Motor neuron (in vitro differentiated cells): ENCODE data around the gene MED14. TPM values are rescaled to one million over a fixed set of nuclear protein-coding genes. Genes with fewer than 3 reads are reported as not detected.
"Not testable (repeated sequence)": the region's sequence is repeated elsewhere in the genome, so short reads cannot be mapped to it uniquely, and the experiment has no call there.

ENCODE experiments used
- ATAC-seq, 8 experiments: fragments of 200-7000 bp; cut with Tn5 transposase; replicated peaks in 6 of 8; 2 replicates each; pipeline ENCODE4 v1.8.0; 2021; ENCODE audit warnings: mild to moderate bottlenecking in 8 of 8, moderate library complexity in 8 of 8
- H3K27ac ChIP-seq, 2 donors: fragments of 250-450 bp; sonication (Bioruptor Pico); 2 replicates each; pipeline ENCODE4 v1.9.0; 2021; ENCODE audit warnings: antibody characterized with exemption in 2 of 2, mild to moderate bottlenecking in 2 of 2, moderate library complexity in 1 of 2
- H3K4me1 ChIP-seq, 2 donors: fragments of 250-450 bp; sonication (Bioruptor Pico); replicated peaks in 1 of 2; 2 replicates each; pipeline ENCODE4 v1.6.1; 2021; ENCODE audit warnings: antibody characterized with exemption in 2 of 2, mild to moderate bottlenecking in 2 of 2, moderate library complexity in 1 of 2
- H3K4me3 ChIP-seq, 5 donors: fragments of 250-450 bp; sonication (Bioruptor Pico); 2 replicates each; pipeline ENCODE4 v1.9.0; 2021; ENCODE audit warnings: antibody characterized with exemption in 5 of 5, mild to moderate bottlenecking in 5 of 5, moderate library complexity in 4 of 5
- WGBS, 10 experiments: fragments of 450-650 bp; shearing (Covaris generic); methylation state at CpG; one replicate each; pipeline ENCODE4 v1.0.0; 2022; 5-methylcytosine and 5-hydroxymethylcytosine counted together
- in situ Hi-C, 9 experiments: fragments of 400-800 bp; cut with MboI; loops; one replicate each; pipeline ENCODE4 v1.15.0; 2021; ENCODE audit warnings: low sequenced_read_pairs in 9 of 9, low pct_unique_long_range_greater_than_20kb in 2 of 9; ENCODE audit not compliant: unreplicated experiment in 9 of 9
- total RNA-seq, 8 experiments: library from RNA; unstranded; fragments of 300-600 nt; gene quantifications; 2 replicates each; pipeline versions ENCODE4 v1.2.3 to v1.2.4, GENCODE V29; 2022

Gene MED14
- total RNA-seq, 8 experiments from 2014 or later = 16.7 to 46.0 (median 25.2) TPM

DNA sequence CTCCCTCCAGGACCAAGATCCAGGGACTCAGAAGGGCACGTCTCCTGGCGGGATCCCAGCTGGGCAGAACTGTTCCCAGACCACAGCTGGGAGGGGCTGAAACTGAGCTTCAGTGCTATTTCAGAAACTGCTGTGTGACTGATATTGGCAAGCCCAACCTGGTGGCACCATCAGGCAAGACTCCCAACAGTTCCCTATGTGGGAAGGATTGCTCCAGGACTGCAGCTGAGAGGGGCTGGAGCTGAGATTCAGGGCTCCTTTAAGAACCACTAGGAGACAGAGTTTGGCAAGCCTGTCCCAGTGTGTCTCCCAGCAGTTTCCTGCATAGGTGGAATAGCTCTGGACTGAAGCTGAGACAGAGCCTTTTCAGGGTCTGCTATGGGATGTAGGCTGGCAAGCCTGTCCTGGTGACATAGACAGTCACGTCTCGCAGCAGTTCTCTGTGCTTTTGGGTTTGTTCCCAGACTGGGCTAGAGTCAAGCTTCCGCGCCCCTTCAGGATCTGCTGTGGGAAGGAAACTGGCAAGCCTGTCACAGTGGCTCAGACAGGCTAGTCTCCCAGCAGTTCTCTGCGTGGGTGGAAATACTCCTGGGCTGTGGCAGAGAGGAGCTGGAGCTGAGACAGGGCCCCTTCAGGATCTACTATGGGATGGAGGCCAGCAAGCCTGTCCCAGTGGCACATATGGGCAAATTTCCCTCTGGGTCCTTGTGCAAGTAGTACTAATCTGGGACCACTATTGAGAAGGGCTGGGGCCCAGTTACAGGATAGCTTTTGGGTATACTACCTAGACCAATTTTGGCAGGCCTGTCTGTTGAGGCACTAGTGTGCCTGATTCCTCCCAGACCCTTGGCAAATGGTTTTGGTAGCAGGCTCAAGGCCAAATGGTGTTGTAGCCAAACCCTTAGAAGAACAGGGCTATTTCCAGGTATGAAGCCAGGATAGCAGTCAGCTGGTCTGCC is 20.2 kb upstream of the MED14 start:
- in situ Hi-C loops = no loop called here
- H3K4me1 ChIP-seq = no peaks in the 10 kb centered on the region
- WGBS, 10 experiments = 21 to 88% methylated on average over 4 to 5 of the region's 7 CpGs; no CpG with 5 or more reads in 8 of the 10 experiments

DNA sequence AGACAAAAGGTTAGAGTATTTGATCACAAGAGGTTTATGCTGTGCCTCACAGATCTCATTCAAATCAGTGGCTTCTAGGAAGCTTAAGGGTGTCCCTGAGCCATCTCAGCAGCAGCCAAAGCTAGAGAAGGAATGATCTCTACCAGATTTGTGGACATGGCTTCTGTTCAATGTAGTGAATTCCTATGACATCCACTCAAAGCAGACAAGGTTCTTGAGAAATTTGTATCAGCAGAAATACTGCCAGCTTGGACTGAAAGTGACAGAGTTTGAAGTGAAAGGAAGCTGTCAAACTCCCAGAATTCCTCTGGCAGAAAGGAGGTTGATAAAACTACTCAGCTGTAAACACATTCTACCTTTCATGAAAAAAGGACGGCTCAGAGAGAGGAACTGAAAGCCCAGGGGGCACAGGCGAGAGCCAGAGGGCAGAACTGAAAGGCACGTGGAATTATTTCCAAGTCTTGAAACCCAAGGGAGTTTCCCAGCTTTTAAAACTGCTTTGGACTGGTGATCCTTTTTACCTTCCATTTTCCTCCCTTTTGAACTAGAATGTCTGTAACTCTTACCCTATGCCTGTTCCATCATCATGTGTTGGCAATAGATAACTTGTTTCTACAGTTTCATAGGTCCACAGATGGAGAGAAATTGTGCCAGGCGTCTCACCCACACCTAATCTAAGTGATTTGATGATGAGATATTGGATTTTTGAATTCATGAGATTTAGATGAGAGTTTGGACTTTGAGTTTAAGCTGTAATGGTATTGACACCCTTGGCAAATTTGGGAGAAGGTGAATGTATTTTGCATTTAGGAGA is 14.5 kb upstream of the MED14 start:
- in situ Hi-C loops = no loop called here
- no peak overlapping the region for H3K27ac ChIP-seq
- WGBS, 10 experiments = 0 to 60% (median 43%) methylated on average over 1 to 4 of the region's 4 CpGs; no CpG with 5 or more reads in 6 of the 10 experiments
- H3K4me3 ChIP-seq = no peak overlapping the region
- ATAC-seq = peak in 1 of 8 experiments; percentile 28
- no peaks in the 10 kb centered on the region for H3K4me1 ChIP-seq

More for the DNA sequence above, 20.2 kb upstream of the MED14 start:
- Histone ChIP-seq H3K4me3 (no peak overlapping the region), H3K27ac (no peak overlapping the region)
- peak in 2 of 8 experiments; percentile 18 to 37 for ATAC-seq

DNA sequence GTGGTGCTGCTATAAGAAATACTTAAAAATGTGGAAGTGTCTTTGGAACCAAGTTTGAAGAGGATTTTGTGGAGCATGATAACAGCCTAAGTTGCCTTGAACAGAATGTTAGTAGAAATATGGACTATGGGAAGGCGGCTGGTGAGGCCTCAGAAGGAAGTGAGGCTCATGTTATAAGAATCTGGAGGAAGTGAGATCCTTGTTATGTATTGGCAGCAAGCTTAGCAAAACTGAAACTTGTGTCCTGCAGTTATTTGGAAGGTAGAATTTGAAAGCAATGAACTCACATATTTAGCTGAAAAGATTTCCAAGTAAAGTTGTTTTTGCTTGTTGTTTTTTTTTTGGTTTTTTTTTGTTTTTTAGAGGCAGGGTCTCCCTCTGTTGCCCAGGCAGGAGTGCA is 13.6 kb upstream of the MED14 start:
- 85% methylated on average over 1 of the region's 1 CpG; no CpG with 5 or more reads in 8 of the 10 experiments for WGBS, 10 experiments
- no peaks in the 10 kb centered on the region for H3K4me1 ChIP-seq
- H3K4me3 ChIP-seq = no peak overlapping the region
- in situ Hi-C loops = no loop called here
- no peak for ATAC-seq
- no peak overlapping the region for H3K27ac ChIP-seq

DNA sequence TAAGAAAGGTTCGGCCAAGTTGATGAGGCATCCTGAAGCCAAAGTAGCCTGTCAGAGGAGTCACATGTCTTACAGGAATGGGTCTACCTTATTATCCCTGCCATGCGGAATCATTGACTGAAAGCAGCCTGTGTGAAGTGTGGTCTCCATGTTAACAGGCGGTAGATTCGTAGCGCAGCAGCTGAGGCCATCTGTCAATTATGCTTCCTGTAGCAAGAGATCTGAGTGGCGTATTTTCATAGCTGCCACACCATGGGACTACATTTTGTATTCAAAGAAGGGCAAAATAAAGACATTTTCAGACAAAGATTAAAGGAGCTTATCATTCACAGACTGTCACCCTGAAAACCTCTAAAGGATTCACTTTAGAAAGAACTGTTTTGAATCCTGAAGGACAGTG is 11.2 kb upstream of the MED14 start:
- in situ Hi-C loops = no loop called here
- no peak overlapping the region for H3K27ac ChIP-seq
- no peaks in the 10 kb centered on the region for H3K4me1 ChIP-seq
- peak in 3 of 8 experiments; percentile 20 to 44 (median 29) for ATAC-seq
- 80 to 90% methylated on average over 2 of the region's 6 CpGs; no CpG with 5 or more reads in 8 of the 10 experiments for WGBS, 10 experiments
- H3K4me3 ChIP-seq = no peak overlapping the region

DNA sequence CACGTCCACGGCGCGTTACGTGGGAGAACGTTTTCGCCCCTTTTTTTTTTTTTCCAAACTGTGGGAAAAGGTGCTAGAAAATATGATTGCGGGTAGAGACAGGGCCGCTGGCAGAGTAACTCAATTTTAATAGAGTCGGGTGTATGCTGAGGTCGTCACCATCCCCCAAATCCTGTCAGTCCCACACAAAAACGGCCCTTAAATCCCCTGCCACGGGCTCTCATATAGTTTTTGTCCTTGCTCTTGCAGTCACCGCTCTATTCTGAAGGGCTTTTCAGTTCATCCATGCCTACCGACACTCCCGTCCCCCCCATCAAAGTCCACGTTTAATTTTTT is 796 bp upstream of the MED14 start:
- in situ Hi-C loops = no loop called here
- Histone ChIP-seq H3K4me3 (peak overlapping the region; percentile 50 to 95 (median 71)), H3K27ac (peak overlapping the region; percentile 96 to 99), H3K4me1 (peaks cover 4 to 6% of the 10 kb centered on the region in 2 donors)
- peak in 2 of 8 experiments; percentile 2 for ATAC-seq
- WGBS, 10 experiments = 0 to 36% (median 0%) methylated on average over 1 to 13 of the region's 17 CpGs; no CpG with 5 or more reads in 6 of the 10 experiments

DNA sequence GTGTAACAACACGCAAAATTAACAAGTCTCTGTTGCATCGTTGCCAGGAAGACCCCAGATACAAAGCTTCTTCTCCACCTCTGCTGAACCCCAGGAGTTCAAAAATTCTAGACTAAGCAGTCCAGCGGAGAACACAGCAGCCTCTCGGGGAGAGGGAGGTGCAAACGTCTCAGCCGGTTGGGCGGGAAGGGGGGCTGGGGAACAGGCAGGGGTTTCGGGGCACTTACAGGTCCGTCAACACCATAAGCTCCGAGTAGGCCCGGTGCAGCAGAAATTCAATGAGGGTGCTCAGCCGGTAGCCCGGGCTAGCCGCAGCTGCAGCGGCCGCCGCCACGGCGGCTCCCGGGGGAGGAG is 394 bp downstream of the MED14 start:
- H3K4me1 ChIP-seq = peaks cover 4 to 6% of the 10 kb centered on the region in 2 donors
- ATAC-seq = peak in 1 of 8 experiments; percentile 2
- H3K27ac ChIP-seq = peak overlapping the region; percentile 96 to 99
- WGBS, 10 experiments = 0% methylated on average over 1 to 2 of the region's 20 CpGs; no CpG with 5 or more reads in 7 of the 10 experiments
- H3K4me3 ChIP-seq = peak overlapping the region; percentile 50 to 95 (median 71)
- in situ Hi-C loops = no loop called here

DNA sequence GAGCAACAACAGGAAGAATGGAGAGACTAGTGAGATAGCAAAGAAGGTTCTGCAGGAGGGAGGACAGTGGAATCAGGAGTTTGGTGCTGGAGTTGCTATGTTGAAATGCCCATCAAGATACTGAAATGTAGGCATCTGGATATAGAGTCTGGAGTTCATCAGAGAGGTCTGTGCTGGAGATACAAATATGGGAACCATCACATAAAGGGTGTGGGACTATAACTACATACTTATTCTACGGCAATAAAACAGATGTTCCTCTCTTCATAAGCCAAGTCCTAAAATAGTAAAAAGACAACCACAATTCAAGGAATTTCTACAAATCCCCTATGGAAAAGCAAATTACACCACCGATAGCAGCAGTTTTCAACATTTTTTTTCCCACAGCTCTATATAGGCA is 1.6 kb downstream of the MED14 start:
- peak overlapping the region; percentile 50 to 95 (median 71) for H3K4me3 ChIP-seq
- in situ Hi-C loops = no loop called here
- no peak for ATAC-seq
- H3K27ac ChIP-seq = no peak overlapping the region
- H3K4me1 ChIP-seq = peaks cover 4 to 6% of the 10 kb centered on the region in 2 donors
- WGBS, 10 experiments = 0 to 100% (median 45%) methylated on average over 1 to 2 of the region's 2 CpGs; no CpG with 5 or more reads in 6 of the 10 experiments

DNA sequence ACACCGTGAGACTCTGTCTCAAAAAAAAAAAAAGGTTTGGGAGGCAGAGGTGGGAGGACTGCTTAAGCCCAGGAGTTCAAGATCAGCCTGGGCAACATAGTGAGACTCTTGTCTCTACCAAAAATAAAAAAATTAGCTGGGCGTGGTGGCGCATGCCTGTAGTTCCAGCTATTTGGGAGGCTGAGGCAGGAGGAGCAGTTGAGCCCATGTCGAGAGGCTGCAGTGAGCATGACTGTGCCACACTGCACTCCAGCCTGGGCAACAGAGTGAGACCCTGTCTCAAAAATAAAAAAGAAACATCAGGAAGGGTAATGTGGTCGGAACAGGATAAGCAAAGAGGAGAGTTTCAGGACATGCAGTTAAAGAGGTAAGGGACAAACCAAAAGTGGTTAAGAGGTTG is 2.8 kb downstream of the MED14 start:
- H3K27ac ChIP-seq, in situ Hi-C loops, ATAC-seq, H3K4me3 ChIP-seq, H3K4me1 ChIP-seq: not testable (repeated sequence)
- WGBS, 10 experiments = 70 to 100% (median 100%) methylated on average over 1 to 4 of the region's 5 CpGs; no CpG with 5 or more reads in 6 of the 10 experiments

DNA sequence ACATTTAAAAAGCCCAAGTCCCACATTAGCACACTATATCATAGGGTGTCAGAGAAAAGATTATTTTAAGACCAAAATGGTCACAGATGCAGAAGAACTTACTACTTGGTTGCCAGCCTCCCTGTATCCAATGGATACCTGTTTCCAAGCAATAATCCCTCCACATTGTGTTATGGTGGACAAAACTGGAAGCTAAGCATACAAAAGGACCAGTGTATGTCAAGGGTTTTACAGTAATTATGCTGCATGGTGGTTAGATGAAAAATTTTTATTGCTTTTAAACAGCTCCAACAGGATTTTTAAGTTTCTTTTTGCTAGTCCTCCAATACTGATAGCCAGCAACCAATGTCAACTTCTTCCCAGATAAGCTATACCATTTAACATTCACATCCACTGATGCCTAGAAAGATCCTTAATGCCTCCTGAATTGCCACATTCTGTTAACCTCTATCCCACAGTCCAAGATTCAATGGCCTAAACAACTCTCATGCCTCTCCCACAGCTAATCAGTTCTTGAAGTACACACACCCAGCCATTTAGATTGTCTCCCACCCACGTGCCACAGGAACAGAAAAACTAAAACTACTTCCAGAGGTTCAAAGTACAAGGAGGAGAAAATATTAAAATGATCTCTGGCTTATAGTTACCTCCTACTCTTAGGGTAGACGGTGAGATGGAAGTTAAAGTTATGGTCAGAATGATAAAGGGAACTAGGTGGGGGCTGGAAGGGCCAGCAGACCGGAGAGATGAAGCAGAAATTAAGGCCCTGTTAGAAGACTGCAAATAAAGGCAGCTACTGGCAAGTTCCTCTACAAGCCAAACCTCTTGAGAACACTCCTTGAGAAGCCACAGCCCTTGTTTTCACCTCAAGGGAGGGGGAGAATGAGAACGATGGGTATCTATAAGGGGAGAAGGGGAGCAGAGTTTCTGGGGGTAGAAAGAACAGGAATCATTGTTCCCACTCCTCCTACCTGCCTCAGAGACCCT is 5.5 kb downstream of the MED14 start:
- peak in 1 of 8 experiments; percentile 71 for ATAC-seq
- Histone ChIP-seq H3K4me3 (no peak overlapping the region), H3K4me1 (peaks cover 0 to 4% of the 10 kb centered on the region in 2 donors), H3K27ac (no peak overlapping the region)
- in situ Hi-C loops = no loop called here
- WGBS, 10 experiments = 0 to 100% (median 66%) methylated on average over 1 to 3 of the region's 4 CpGs; no CpG with 5 or more reads in 4 of the 10 experiments

DNA sequence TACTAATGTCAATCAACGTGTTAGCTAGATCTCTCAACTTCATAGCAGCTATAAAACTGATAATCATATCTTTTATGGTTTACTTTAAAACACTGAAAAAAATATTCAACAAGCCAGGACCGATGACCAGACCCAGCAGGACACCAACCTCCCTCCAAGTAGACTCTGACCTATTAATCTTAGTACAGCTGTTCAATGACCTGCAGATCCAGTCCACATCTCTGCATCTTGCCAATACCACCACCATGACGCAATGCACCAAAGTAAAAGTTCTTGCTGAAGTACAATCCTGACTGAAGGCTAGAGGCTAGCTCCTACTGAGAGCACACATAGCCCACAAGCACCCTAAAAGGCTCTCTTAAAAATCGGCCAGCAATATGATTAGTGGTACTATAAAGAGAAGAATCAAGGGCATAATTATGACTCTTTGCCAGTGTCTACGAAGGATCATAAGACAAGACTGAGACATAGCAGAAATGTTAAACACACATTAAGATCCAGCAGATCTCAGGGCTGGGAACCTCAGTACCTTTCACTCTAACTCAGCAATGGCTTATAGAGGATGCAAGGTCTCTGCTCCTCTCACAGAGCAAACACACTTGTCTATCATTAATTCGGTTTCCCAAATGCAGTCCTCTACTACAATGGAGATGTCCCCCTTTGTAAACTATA is 7.6 kb downstream of the MED14 start:
- in situ Hi-C loops = no loop called here
- H3K4me1 ChIP-seq = no peaks in the 10 kb centered on the region
- peak in 1 of 8 experiments; percentile 67 for ATAC-seq
- H3K4me3 ChIP-seq = no peak overlapping the region
- H3K27ac ChIP-seq = no peak overlapping the region
- 0 to 100% (median 77%) methylated on average over 1 to 5 of the region's 6 CpGs; no CpG with 5 or more reads in 4 of the 10 experiments for WGBS, 10 experiments

DNA sequence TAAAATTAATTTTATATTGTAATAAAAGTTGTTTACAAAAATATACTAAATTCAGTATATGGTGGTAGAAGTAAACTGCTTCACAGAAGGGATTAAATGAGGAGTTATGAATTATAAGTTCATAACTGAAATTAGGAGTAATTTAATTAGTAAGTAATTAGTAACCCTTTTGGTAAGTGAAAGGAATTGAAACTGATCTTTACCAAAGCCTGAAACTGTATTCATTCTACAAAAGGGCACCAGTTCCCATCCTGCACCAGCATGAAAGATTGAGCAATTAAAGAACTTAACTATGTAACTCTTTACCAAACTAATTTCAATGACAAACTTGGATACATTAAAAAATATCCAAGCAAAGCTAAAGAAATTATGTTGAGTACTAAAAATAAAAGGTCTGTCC is 8.2 kb downstream of the MED14 start:
- Histone ChIP-seq H3K4me3 (no peak overlapping the region), H3K4me1 (no peaks in the 10 kb centered on the region), H3K27ac (no peak overlapping the region)
- no peak for ATAC-seq
- in situ Hi-C loops = no loop called here

DNA sequence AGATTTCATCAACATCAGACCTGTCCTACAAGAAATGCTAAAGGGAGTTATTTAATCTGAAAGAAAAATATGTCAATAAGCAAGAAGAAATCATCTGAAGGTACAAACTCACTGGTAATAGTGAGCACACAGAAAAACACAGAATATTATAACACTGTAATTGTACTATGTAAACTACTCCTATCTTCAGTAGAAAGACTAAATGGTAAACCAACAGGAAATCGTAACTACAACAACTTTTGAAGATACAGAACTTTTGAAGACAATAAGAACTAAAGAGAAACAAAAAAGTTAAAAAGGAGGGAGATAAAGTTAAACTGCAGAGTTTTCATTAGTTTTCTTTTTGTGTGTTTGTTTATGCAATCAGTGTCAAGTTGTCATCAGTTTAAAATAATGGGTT is 12.4 kb downstream of the MED14 start:
- WGBS, 10 experiments = 86 to 100% (median 100%) methylated on average over 1 of the region's 1 CpG; no CpG with 5 or more reads in 3 of the 10 experiments
- Histone ChIP-seq H3K4me1 (no peaks in the 10 kb centered on the region), H3K4me3 (no peak overlapping the region), H3K27ac (no peak overlapping the region)
- ATAC-seq = no peak
- in situ Hi-C loops = no loop called here
